Measurements from ENCODE around the gene ARHGAP42.

DNA sequence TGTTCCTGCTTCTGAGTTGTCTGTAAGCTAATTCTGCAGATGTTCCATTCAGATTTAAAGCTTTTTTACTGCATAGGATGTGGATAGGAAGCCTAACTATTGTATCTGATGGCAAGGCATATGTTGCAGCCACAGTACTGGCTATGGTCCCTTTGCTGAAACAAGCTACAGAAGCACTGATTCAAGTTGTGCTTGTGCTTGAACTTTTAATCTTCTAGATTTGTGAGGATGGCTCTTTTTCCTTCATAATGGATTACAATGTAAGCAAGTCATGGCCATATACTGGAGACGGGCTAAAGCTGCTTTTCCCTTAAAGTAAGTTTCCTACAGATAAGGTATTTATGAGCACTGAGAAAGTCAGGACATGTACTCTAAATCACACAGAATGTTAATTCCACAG is 303.8 kb downstream of the ARHGAP42 start:
- no peak for TF ChIP-seq ZNF274 (IDR thresholded peaks at IDR 0.05; ENCODE audit: insufficient read depth, insufficient read length)
- TF ChIP-seq, protein P1, sequence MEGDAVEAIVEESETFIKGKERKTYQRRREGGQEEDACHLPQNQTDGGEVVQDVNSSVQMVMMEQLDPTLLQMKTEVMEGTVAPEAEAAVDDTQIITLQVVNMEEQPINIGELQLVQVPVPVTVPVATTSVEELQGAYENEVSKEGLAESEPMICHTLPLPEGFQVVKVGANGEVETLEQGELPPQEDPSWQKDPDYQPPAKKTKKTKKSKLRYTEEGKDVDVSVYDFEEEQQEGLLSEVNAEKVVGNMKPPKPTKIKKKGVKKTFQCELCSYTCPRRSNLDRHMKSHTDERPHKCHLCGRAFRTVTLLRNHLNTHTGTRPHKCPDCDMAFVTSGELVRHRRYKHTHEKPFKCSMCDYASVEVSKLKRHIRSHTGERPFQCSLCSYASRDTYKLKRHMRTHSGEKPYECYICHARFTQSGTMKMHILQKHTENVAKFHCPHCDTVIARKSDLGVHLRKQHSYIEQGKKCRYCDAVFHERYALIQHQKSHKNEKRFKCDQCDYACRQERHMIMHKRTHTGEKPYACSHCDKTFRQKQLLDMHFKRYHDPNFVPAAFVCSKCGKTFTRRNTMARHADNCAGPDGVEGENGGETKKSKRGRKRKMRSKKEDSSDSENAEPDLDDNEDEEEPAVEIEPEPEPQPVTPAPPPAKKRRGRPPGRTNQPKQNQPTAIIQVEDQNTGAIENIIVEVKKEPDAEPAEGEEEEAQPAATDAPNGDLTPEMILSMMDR (IDR thresholded peaks at IDR 0.05 in 2 of 3, conservative IDR thresholded peaks at IDR 0.05 in 1 of 3; ENCODE audit: control insufficient read depth in 2 of 3, extremely low read depth in 1 of 3, insufficient read depth in 1 of 3, low read depth in 3 of 3, low read length in 3 of 3) = no peak
- no peak for TF ChIP-seq RCOR1 (conservative IDR thresholded peaks at IDR 0.05; ENCODE audit: low read depth, low read length)
- TF ChIP-seq, protein P2, sequence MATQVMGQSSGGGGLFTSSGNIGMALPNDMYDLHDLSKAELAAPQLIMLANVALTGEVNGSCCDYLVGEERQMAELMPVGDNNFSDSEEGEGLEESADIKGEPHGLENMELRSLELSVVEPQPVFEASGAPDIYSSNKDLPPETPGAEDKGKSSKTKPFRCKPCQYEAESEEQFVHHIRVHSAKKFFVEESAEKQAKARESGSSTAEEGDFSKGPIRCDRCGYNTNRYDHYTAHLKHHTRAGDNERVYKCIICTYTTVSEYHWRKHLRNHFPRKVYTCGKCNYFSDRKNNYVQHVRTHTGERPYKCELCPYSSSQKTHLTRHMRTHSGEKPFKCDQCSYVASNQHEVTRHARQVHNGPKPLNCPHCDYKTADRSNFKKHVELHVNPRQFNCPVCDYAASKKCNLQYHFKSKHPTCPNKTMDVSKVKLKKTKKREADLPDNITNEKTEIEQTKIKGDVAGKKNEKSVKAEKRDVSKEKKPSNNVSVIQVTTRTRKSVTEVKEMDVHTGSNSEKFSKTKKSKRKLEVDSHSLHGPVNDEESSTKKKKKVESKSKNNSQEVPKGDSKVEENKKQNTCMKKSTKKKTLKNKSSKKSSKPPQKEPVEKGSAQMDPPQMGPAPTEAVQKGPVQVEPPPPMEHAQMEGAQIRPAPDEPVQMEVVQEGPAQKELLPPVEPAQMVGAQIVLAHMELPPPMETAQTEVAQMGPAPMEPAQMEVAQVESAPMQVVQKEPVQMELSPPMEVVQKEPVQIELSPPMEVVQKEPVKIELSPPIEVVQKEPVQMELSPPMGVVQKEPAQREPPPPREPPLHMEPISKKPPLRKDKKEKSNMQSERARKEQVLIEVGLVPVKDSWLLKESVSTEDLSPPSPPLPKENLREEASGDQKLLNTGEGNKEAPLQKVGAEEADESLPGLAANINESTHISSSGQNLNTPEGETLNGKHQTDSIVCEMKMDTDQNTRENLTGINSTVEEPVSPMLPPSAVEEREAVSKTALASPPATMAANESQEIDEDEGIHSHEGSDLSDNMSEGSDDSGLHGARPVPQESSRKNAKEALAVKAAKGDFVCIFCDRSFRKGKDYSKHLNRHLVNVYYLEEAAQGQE (IDR thresholded peaks at IDR 0.05; ENCODE audit: low read depth, low read length) = no peak
- TF ChIP-seq POLR2AphosphoS5 (IDR thresholded peaks at IDR 0.05; ENCODE audit: low read length) = no peak
- TF ChIP-seq, protein P3, sequence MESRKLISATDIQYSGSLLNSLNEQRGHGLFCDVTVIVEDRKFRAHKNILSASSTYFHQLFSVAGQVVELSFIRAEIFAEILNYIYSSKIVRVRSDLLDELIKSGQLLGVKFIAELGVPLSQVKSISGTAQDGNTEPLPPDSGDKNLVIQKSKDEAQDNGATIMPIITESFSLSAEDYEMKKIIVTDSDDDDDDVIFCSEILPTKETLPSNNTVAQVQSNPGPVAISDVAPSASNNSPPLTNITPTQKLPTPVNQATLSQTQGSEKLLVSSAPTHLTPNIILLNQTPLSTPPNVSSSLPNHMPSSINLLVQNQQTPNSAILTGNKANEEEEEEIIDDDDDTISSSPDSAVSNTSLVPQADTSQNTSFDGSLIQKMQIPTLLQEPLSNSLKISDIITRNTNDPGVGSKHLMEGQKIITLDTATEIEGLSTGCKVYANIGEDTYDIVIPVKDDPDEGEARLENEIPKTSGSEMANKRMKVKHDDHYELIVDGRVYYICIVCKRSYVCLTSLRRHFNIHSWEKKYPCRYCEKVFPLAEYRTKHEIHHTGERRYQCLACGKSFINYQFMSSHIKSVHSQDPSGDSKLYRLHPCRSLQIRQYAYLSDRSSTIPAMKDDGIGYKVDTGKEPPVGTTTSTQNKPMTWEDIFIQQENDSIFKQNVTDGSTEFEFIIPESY (IDR thresholded peaks at IDR 0.05) = no peak
- TF ChIP-seq PAX5 (IDR thresholded peaks at IDR 0.05; ENCODE audit: borderline replicate concordance, low read depth, low read length) = no peak
- TF ChIP-seq SMAD1 (IDR thresholded peaks at IDR 0.05; ENCODE audit: low read depth, partially characterized antibody) = no peak
- TF ChIP-seq, protein P4, sequence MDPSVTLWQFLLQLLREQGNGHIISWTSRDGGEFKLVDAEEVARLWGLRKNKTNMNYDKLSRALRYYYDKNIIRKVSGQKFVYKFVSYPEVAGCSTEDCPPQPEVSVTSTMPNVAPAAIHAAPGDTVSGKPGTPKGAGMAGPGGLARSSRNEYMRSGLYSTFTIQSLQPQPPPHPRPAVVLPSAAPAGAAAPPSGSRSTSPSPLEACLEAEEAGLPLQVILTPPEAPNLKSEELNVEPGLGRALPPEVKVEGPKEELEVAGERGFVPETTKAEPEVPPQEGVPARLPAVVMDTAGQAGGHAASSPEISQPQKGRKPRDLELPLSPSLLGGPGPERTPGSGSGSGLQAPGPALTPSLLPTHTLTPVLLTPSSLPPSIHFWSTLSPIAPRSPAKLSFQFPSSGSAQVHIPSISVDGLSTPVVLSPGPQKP (IDR thresholded peaks at IDR 0.05; ENCODE audit: low read depth, low read length) = no peak
- no peak for TF ChIP-seq BCL11A (IDR thresholded peaks at IDR 0.05; ENCODE audit: low read depth, low read length)
- no peak for TF ChIP-seq FOXK2 (IDR thresholded peaks at IDR 0.05)
- no peak for TF ChIP-seq POLR2AphosphoS2 (IDR thresholded peaks at IDR 0.05; ENCODE audit: low read depth, low read length)

Data from GM12878 (cell line).